Skeletal muscle tissue (tissue), 4 donors: Measurements from ENCODE around the gene ZNF263. TPM values are rescaled to one million over a fixed set of nuclear protein-coding genes. Genes with fewer than 3 reads are reported as not detected.

Source experiments
- H3K27ac ChIP-seq: one replicate; pipeline ENCODE4 v1.7.0; 2013; ENCODE audit warnings: mild to moderate bottlenecking, low read depth, low read length, inconsistent platforms
- H3K27me3 ChIP-seq, 3 donors: one replicate each; pipeline ENCODE4 v1.7.0; 2013; ENCODE audit warnings: low read length in 3 of 3; ENCODE audit not compliant: control insufficient read depth in 3 of 3, insufficient read depth in 3 of 3
- H3K36me3 ChIP-seq, 3 donors: one replicate each; pipeline ENCODE4 v1.7.0; 2013; ENCODE audit warnings: low read length in 3 of 3; ENCODE audit not compliant: control insufficient read depth in 3 of 3, insufficient read depth in 3 of 3
- H3K4me1 ChIP-seq, 3 donors: one replicate each; pipeline ENCODE4 v1.7.0; 2013; ENCODE audit warnings: low read length in 3 of 3, mild to moderate bottlenecking in 3 of 3; ENCODE audit not compliant: control insufficient read depth in 3 of 3, insufficient read depth in 3 of 3
- H3K4me3 ChIP-seq, 3 donors: one replicate each; pipeline ENCODE4 v1.7.0; 2013; ENCODE audit warnings: low read length in 3 of 3
- H3K9ac ChIP-seq, 3 donors: one replicate each; pipeline ENCODE4 v1.7.0; 2013; ENCODE audit warnings: low read length in 3 of 3, mild to moderate bottlenecking in 3 of 3, moderate library complexity in 2 of 3, low read depth in 1 of 3
- H3K9me3 ChIP-seq, 3 donors: one replicate each; pipeline ENCODE4 v1.7.0; 2013; ENCODE audit warnings: low read length in 3 of 3; ENCODE audit not compliant: control insufficient read depth in 3 of 3
- total RNA-seq: library from RNA; depleted of rRNA; stranded (reverse); fragments of >200 nt; gene quantifications from one replicate; pipeline ENCODE4 v1.2.3, GENCODE V29; 2014
- donor health status: Osteomylitis.

The ZNF263 gene
- total RNA-seq, 1 donor from 2014 or later, result 30.8 TPM

DNA sequence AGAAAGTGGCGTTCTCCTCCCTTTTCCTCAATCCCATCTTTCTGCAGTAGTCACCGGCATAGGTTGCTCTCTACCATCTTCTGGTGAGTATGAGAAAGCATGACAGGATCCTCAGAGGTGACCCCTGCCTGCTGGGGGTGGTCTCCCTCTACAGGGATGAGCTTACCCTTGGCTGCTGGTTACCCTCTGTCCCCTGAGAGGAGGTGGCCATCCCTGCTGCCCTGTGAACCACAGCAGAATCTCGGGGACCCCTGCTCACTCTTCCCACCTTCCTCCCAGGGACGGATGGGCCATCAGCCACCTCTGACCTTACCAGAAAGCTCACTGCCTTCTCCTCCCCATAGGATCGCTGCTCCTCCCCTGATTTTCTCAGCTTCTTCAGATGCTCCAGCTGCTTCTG lies 34.7 kb upstream of the ZNF263 start:
- H3K4me1 ChIP-seq, result no peaks in the 10 kb centered on the region
- H3K9me3 ChIP-seq, result no peaks in the 10 kb centered on the region

DNA sequence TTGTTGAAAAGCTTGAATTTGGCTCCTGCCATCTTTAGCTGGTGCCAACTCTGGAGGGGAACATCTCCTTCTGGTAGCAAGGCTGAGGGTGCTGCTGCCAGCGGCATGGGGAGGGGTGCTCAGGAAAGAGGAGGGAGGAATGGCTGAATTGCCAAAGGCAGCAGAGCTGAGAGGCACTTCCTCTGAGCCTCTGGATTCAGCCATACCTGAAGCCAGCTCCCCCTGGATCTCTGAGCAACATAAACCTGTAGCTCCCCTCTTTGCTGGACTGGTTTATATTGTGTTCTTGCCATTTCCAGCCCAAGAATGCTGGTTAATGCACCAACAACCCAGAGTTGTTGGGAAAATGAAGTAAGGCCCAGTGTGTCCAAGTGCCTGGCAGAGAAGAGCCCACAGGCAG lies 34.3 kb upstream of the ZNF263 start:
- H3K27ac ChIP-seq, result no peak overlapping the region
- no peak overlapping the region for H3K9ac ChIP-seq
- H3K4me3 ChIP-seq, result no peak overlapping the region
- H3K27me3 ChIP-seq, result no peaks in the 10 kb centered on the region
- no peaks in the 10 kb centered on the region for H3K36me3 ChIP-seq
- H3K4me1 ChIP-seq, result no peaks in the 10 kb centered on the region
- H3K9me3 ChIP-seq, result no peaks in the 10 kb centered on the region

More for the DNA sequence above, 34.7 kb upstream of the ZNF263 start:
- Histone ChIP-seq H3K4me3 (no peak overlapping the region), H3K36me3 (no peaks in the 10 kb centered on the region), H3K9ac (no peak overlapping the region), H3K27ac (no peak overlapping the region), H3K27me3 (peaks cover 0 to under 1% (median 0%) of the 10 kb centered on the region in 3 donors)

DNA sequence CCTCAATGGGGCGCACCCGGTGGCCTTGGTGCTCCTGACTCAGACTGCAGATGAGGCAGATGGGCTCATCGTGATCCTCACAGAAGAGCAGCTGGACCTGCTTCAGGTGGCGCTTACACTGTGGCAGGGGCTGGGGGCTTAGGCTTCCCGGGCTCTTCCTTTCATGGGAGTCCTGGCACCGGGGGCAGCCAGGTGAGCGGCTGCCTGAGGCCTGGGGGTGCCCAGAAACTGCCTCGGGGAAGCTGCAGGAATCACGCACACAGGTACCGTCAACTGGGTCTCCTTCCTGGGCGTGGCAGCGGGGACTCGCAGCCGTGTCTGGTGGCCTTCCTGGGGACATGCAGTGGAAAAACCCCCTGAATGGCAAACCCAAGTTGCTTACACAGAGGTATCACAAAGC lies 33.8 kb upstream of the ZNF263 start:
- Histone ChIP-seq H3K36me3 (no peaks in the 10 kb centered on the region), H3K4me3 (no peak overlapping the region), H3K27ac (no peak overlapping the region), H3K27me3 (no peaks in the 10 kb centered on the region), H3K9ac (no peak overlapping the region), H3K4me1 (no peaks in the 10 kb centered on the region), H3K9me3 (no peaks in the 10 kb centered on the region)

DNA sequence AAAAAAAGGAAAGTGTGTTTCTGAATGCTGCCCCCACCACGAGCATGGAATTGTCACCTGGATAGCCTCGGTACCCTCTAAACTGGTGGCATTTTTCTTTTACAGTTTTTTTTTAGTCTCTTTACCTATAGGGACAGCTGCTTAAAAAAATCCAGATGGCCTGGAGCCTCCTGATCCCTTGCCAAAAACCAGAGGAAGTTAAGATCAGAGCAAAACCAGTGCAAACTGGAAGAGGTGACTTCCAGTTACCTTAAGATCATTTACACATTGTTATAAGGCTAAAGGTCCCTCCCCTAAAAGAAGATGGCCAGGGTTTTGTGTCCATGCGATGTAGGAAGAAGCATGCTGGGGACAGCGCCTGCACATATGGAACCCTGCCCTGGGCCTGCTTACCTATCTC lies 30.3 kb upstream of the ZNF263 start:
- peaks cover 11 to 17% (median 13%) of the 10 kb centered on the region in 3 donors for H3K27me3 ChIP-seq
- H3K36me3 ChIP-seq, result no peaks in the 10 kb centered on the region
- H3K4me1 ChIP-seq, result no peaks in the 10 kb centered on the region
- no peak overlapping the region for H3K9ac ChIP-seq
- H3K27ac ChIP-seq, result no peak overlapping the region
- no peak overlapping the region for H3K4me3 ChIP-seq
- H3K9me3 ChIP-seq, result no peaks in the 10 kb centered on the region

DNA sequence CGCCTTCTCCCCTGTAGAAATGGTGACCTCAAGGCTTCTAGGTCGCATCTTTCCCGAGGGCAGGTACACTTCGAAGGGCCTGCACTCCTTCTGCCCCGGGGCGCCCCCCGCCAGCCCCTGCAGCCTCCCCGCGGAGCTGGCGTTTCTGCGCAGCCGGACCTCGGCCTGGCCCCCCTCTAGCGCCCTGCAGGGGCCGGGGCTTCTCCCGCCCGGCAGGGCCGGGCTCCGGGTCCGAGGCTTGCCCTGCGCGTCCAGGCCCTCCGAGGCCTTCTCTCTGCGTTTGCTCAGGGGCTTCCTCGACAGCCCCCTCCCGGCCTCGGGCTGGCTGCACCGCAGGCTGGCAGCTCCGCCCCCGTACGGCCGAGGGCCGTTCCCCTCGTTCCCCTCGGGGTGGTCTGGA lies 29.0 kb upstream of the ZNF263 start:
- Histone ChIP-seq H3K36me3 (no peaks in the 10 kb centered on the region), H3K27ac (no peak overlapping the region), H3K9ac (no peak overlapping the region), H3K27me3 (peaks cover 11 to 23% (median 13%) of the 10 kb centered on the region in 3 donors), H3K4me3 (no peak overlapping the region), H3K4me1 (no peaks in the 10 kb centered on the region), H3K9me3 (no peaks in the 10 kb centered on the region)

DNA sequence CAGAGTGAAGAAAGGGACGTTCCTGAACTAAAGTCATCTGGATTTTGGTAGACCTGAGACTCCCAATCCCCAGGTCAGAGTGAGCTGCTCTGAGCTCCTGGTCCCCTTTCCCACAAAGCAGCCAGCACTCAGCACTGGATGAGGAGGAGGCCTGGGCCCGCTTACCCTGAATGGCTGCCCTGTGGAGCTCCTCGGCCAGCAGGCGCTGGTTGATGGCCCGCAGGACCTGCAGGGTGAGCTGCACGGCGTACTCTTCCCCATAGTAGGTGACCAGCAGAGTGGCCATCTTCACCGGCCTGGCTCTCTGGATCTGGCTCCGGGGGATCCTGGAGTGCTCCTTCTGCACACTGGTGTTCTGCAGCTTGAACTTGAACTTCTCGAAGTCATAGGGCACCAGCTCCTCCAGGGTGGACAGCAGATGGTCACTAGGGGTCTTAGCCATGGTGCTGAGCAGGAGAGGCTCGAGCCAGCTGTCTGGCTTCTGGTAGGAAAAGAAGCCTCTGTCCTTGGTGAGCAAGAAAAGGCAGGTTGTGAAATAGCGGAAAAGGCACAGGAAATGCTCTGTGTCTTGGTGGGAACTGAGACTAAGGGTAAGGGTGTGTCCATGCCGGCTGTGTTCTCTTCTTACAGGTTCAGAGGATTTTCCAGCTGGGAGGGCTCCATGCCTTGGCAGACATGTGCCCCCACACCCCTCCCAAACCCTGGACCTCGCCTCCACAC lies 27.0 kb upstream of the ZNF263 start, which contains the start of gene MEFV:
Gene MEFV, minus strand, starts transcription at position 488 of the 720 bp plus-strand sequence. Its CDS starts 46 bp downstream, at position 442.
- Histone ChIP-seq H3K27ac (no peak within 1 kb of the TSS), H3K4me1 (no peaks in the 10 kb centered on the region), H3K27me3 (peaks cover 11 to 23% (median 13%) of the 10 kb centered on the region in 3 donors), H3K36me3 (no peaks in the 10 kb centered on the region), H3K4me3 (peak within 1 kb of the TSS in 1 of 3 donors; percentile 30), H3K9ac (no peak within 1 kb of the TSS), H3K9me3 (no peaks in the 10 kb centered on the region)

DNA sequence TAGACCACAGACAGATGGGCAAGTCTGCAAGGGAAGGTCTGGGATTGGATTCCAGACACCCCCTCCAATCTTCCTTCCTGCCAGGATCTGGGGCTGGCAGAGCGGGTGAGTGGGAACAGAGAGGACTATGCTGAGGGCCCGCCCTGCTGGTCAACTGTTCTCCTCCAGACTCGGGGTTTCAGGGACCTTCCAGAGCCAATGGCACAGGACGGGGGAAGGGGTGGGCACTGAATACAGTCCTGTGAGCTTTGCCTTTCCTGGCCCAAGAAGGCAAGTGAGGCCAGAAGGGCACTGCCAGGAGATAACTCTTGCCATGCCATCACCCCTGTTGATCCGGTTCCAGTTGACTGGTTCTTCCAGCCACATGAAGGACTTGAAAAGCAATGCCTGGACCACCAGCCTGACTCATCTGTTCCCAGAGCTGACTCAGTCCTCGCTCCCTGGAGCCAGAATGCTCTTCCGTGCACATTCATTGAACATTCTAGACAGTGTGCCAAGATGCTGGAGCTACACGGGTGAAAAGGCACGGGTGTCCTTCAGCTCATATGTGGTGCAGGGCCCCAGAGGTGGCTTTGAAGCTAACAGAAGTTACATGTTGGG lies 26.3 kb upstream of the ZNF263 start:
- H3K27me3 ChIP-seq, result peaks cover 11 to 23% (median 13%) of the 10 kb centered on the region in 3 donors
- no peak overlapping the region for H3K4me3 ChIP-seq
- H3K27ac ChIP-seq, result no peak overlapping the region
- no peaks in the 10 kb centered on the region for H3K36me3 ChIP-seq
- H3K4me1 ChIP-seq, result no peaks in the 10 kb centered on the region
- H3K9me3 ChIP-seq, result no peaks in the 10 kb centered on the region
- no peak overlapping the region for H3K9ac ChIP-seq

DNA sequence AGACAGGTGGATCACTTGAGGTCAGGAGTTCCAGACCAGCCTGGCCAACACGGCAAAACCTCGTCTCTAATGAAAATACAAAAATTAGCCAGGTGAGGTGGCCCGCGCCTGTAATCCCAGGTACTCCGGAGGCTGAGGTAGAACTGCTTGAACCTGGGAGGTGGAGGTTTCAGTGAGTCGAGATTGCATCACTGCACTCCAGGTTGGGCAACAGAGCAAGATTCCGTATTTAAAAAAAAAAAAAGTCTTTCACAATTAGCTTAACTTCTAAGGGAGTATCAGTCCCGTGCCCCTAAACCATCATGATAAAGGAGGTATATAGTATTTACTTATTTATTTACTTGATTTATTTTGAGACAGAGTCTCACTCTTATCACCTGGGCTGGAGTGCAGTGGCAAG lies 23.5 kb upstream of the ZNF263 start:
- no peak overlapping the region for H3K27ac ChIP-seq
- peaks cover 2 to 7% (median 6%) of the 10 kb centered on the region in 3 donors for H3K4me1 ChIP-seq

DNA sequence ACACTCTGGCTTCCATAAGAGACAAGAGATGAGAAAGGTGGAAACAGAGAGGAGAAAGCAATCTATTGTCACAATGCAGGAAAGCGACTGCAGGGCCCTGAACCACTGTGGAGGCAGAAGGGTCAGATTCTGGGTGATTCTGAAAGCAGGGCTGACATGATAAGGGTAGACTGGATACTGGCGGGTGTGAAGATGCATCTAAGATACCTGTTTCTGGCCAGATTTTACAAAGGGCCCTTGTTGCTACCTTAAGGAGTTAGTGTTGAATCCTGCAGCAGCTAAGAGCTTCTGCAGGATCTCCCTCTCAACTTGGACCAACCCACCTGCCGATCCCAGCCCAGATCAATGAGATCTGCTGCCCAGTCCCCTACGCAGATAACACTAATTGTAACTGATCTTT lies 20.8 kb upstream of the ZNF263 start:
- H3K36me3 ChIP-seq, result peaks cover 5 to 6% (median 5%) of the 10 kb centered on the region in 3 donors
- H3K9me3 ChIP-seq, result no peaks in the 10 kb centered on the region
- no peak overlapping the region for H3K27ac ChIP-seq
- H3K27me3 ChIP-seq, result peaks cover 0 to 8% (median 0%) of the 10 kb centered on the region in 3 donors
- H3K9ac ChIP-seq, result no peak overlapping the region
- H3K4me1 ChIP-seq, result peaks cover 5 to 15% (median 8%) of the 10 kb centered on the region in 3 donors
- no peak overlapping the region for H3K4me3 ChIP-seq

More for the DNA sequence above, 23.5 kb upstream of the ZNF263 start:
- no peaks in the 10 kb centered on the region for H3K36me3 ChIP-seq
- no peak overlapping the region for H3K4me3 ChIP-seq
- no peak overlapping the region for H3K9ac ChIP-seq
- no peaks in the 10 kb centered on the region for H3K9me3 ChIP-seq
- H3K27me3 ChIP-seq, result peaks cover 11 to 23% (median 13%) of the 10 kb centered on the region in 3 donors
